HG02588 (cell line): ENCODE data around the gene SSTR3.
"Not testable (repeated sequence)": the region's sequence is repeated elsewhere in the genome, so short reads cannot be mapped to it uniquely, and the experiment has no call there.

Source experiments
- ATAC-seq: cut with Tn5 transposase; IDR thresholded peaks from one replicate; pipeline ENCODE4 v1.9.1; 2021; ENCODE audit warnings: mild to moderate bottlenecking, moderate library complexity; ENCODE audit not compliant: unreplicated experiment

Gene SSTR3

GRCh38 chr22:37212174-37212906, at the start of gene SSTR3:
Gene SSTR3, minus strand, starts transcription at chr22:37212477. Its CDS starts 4,674 bp downstream, at chr22:37207803.
- no peak for ATAC-seq

- no peak for ATAC-seq
Observed at GRCh38 chr22:37260901-37261336, 48.6 kb upstream of the SSTR3 start.

GRCh38 chr22:37260155-37260795, 48.0 kb upstream of the SSTR3 start:
- ATAC-seq, result no peak

GRCh38 chr22:37259540-37260029, 47.3 kb upstream of the SSTR3 start:
- no peak for ATAC-seq

- no peak for ATAC-seq
Observed at GRCh38 chr22:37258753-37259401, 46.6 kb upstream of the SSTR3 start.

- ATAC-seq, result no peak
Observed at GRCh38 chr22:37258005-37258752, 45.9 kb upstream of the SSTR3 start.

- ATAC-seq, result no peak
Observed at GRCh38 chr22:37256075-37256726, 43.9 kb upstream of the SSTR3 start.

GRCh38 chr22:37255558-37256006, 43.3 kb upstream of the SSTR3 start:
- ATAC-seq, result no peak

GRCh38 chr22:37254867-37255233, 42.6 kb upstream of the SSTR3 start:
- ATAC-seq, result no peak

GRCh38 chr22:37254209-37254866, 42.1 kb upstream of the SSTR3 start:
- no peak for ATAC-seq

- no peak for ATAC-seq
Observed at GRCh38 chr22:37253126-37253660, 40.9 kb upstream of the SSTR3 start.

- ATAC-seq, result not testable (repeated sequence)
Observed at GRCh38 chr22:37251836-37252235, 39.6 kb upstream of the SSTR3 start.

GRCh38 chr22:37249986-37250385, 37.7 kb upstream of the SSTR3 start:
- no peak for ATAC-seq

GRCh38 chr22:37248251-37248650, 36.0 kb upstream of the SSTR3 start:
- no peak for ATAC-seq

- no peak for ATAC-seq
Observed at GRCh38 chr22:37245740-37246139, 33.5 kb upstream of the SSTR3 start.

- ATAC-seq, result no peak
Observed at GRCh38 chr22:37244922-37245722, 32.8 kb upstream of the SSTR3 start.

GRCh38 chr22:37244114-37244921, 32.0 kb upstream of the SSTR3 start, which contains the start of gene RAC2:
Gene RAC2, minus strand, starts transcription at chr22:37244269. Its CDS starts 121 bp downstream, at chr22:37244148.
- peak; percentile 39 for ATAC-seq
